ENCODE results near the gene BCS1L. TPM values are rescaled to one million over a fixed set of nuclear protein-coding genes. Genes with fewer than 3 reads are reported as not detected.

Gene BCS1L
- 23.8 and 34.9 TPM in 2 replicates for total RNA-seq (2014; rRNA removed; shearing (Covaris generic))

DNA sequence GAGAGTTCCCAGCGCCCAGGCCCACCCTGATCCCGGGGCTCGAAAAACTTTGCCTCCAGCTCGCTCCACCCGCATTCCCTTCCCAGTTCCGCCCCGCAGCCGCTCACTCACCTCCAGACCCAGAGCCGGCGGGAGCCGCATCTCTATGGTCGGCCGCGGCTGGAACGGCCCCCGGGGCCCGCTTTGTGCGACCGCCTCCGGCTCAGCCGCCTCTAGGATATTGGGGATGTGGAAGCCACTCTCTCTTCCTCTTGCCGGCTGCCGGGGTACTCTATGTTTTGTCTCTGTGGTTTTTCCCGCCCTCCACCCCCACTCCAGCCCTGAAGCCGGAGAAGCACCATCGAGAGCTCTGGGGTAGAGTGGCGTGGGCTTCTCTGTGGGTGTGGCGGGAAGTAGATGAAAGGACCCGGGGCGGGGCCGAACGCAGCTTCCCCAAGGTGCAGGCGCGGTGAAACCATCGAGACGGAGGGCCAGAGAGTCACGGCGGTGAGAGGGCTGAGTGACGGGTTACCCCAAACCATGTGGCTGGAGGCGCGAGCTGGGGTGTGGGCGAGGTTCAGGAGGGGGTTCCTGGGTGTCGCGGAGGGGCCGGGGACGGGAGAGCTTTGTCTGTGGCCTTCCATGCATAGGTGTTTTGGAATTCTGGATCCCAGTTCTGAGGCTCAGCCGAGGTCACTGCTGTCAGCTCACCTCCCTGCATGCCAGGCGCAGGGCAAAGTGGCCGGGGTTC, at the start of gene BCS1L, which contains the start of gene ZNF142:
BCS1L (plus strand) TSS at position 426 of the 730 bp plus-strand sequence. CDS start 1,305 bp downstream, outside the sequence.
ZNF142 (minus strand) TSS at position 366 of the 730 bp plus-strand sequence. CDS start 3,194 bp downstream, outside the sequence.

GRCh38 chr2:218671654-218672566, 12.4 kb downstream of the BCS1L start, which contains the start of the genes RNF25 and STK36:
TSS of gene RNF25 (minus strand) at chr2:218672002. CDS start at chr2:218671970, 32 bp downstream.
TSS of gene STK36 (plus strand) at chr2:218672086. CDS start at chr2:218672830, 744 bp downstream.

GRCh38 chr2:218710687-218711549, 51.4 kb downstream of the BCS1L start, which contains the start of gene TTLL4:
TSS of gene TTLL4 (plus strand) at chr2:218710835. CDS start at chr2:218737677, 26,842 bp downstream.

Other genes starting within 250 kb of the BCS1L start
- gene VIL1, start 240.6 kb upstream of the BCS1L start, total RNA-seq (2014; rRNA removed; shearing (Covaris generic)), result not detected in 2 replicates
- gene USP37, start 91.3 kb upstream of the BCS1L start, total RNA-seq (2014; rRNA removed; shearing (Covaris generic)), result 6.3 and 12.0 TPM in 2 replicates
- gene CNOT9, start 90.8 kb upstream of the BCS1L start, total RNA-seq (2014; rRNA removed; shearing (Covaris generic)), result 40.3 and 42.9 TPM in 2 replicates
- gene PLCD4, start 51.8 kb upstream of the BCS1L start, total RNA-seq (2014; rRNA removed; shearing (Covaris generic)), result 1.0 and 3.0 TPM in 2 replicates
- gene ZNF142, start 60 bp upstream of the BCS1L start, total RNA-seq (2014; rRNA removed; shearing (Covaris generic)), result 12.0 and 13.4 TPM in 2 replicates
- gene RNF25, start 12.3 kb downstream of the BCS1L start, total RNA-seq (2014; rRNA removed; shearing (Covaris generic)), result 21.9 and 32.7 TPM in 2 replicates
- 11.4 and 15.2 TPM in 2 replicates for gene STK36, start 12.4 kb downstream of the BCS1L start, total RNA-seq (2014; rRNA removed; shearing (Covaris generic))
- gene TTLL4, start 51.2 kb downstream of the BCS1L start, total RNA-seq (2014; rRNA removed; shearing (Covaris generic)), result 17.5 and 18.7 TPM in 2 replicates
- 5.1 and 5.5 TPM in 2 replicates for gene CYP27A1, start 122.5 kb downstream of the BCS1L start, total RNA-seq (2014; rRNA removed; shearing (Covaris generic))
- not detected in 2 replicates for gene PRKAG3, start 172.1 kb downstream of the BCS1L start, total RNA-seq (2014; rRNA removed; shearing (Covaris generic))
- gene WNT6, start 200.1 kb downstream of the BCS1L start, total RNA-seq (2014; rRNA removed; shearing (Covaris generic)), result not detected in 2 replicates
- not detected in 2 replicates for gene WNT10A, start 221.2 kb downstream of the BCS1L start, total RNA-seq (2014; rRNA removed; shearing (Covaris generic))

Data from A375 (cell line).